Keratinocyte (primary cell): ENCODE data around the gene HINT1. TPM values are rescaled to one million over a fixed set of nuclear protein-coding genes. Genes with fewer than 3 reads are reported as not detected.

Source experiments
- DNase-seq: peaks from one replicate; pipeline ENCODE4 v3.0.0-alpha.2; 2011; ENCODE audit warnings: low read depth, missing footprints, low spot score
- FAIRE-seq: peaks from 2 replicates; lab custom pipeline; 2011; peaks lifted over from hg19 to GRCh38; lab: Jason Lieb, UNC
- H2AFZ ChIP-seq: 2 replicates; pipeline ENCODE4 v1.6.0; 2012; ENCODE audit warnings: low read length, control low read depth, inconsistent platforms; ENCODE audit not compliant: control insufficient read depth
- H3K27ac ChIP-seq: 2 replicates; pipeline ENCODE4 v1.5.1; 2011; ENCODE audit warnings: low read length; ENCODE audit not compliant: control insufficient read depth, insufficient read depth
- H3K27me3 ChIP-seq: 3 replicates; pipeline ENCODE4 v1.6.0; 2011; ENCODE audit warnings: low read length; ENCODE audit not compliant: control insufficient read depth, insufficient read depth; ENCODE audit errors: extremely low read depth
- H3K36me3 ChIP-seq, 2 experiments: 2 replicates in 1 of 2; 3 replicates in 1 of 2; pipeline ENCODE4 v1.5.1; 2011; ENCODE audit warnings: low read length in 2 of 2, mild to moderate bottlenecking in 1 of 2; ENCODE audit not compliant: control insufficient read depth in 2 of 2, insufficient read depth in 2 of 2; ENCODE audit errors: extremely low read depth in 1 of 2
- H3K4me1 ChIP-seq: 3 replicates; pipeline ENCODE4 v1.5.1; 2011; ENCODE audit warnings: low read length; ENCODE audit not compliant: control insufficient read depth, insufficient read depth; ENCODE audit errors: extremely low read depth
- H3K4me2 ChIP-seq: 3 replicates; pipeline ENCODE4 v1.6.0; 2011; ENCODE audit warnings: low read depth, low read length; ENCODE audit not compliant: control insufficient read depth, insufficient read depth; ENCODE audit errors: extremely low read depth
- H3K4me3 ChIP-seq, 3 experiments: fragments of 200-600 bp in 1 of 3; sonication (generic) in 1 of 3; 2 replicates in 2 of 3; 3 replicates in 1 of 3; pipeline ENCODE4 v1.5.1; 2011 to 2016; ENCODE audit warnings: low read length in 3 of 3, mild to moderate bottlenecking in 3 of 3, control low read depth in 2 of 3, inconsistent platforms in 1 of 3, low read depth in 1 of 3, mixed read lengths in 1 of 3, mixed run types in 1 of 3, moderate library complexity in 1 of 3; ENCODE audit not compliant: control insufficient read depth in 2 of 3, insufficient read depth in 2 of 3; ENCODE audit errors: extremely low read depth in 1 of 3
- H3K79me2 ChIP-seq: 2 replicates; pipeline ENCODE4 v1.6.0; 2012; ENCODE audit warnings: low read length; ENCODE audit not compliant: control insufficient read depth, insufficient read depth
- H3K9ac ChIP-seq: 3 replicates; pipeline ENCODE4 v1.6.0; 2011; ENCODE audit warnings: low read length; ENCODE audit not compliant: control insufficient read depth, insufficient read depth; ENCODE audit errors: extremely low read depth
- H3K9me1 ChIP-seq: 3 replicates; pipeline ENCODE4 v1.6.0; 2011; ENCODE audit warnings: low read length; ENCODE audit not compliant: control insufficient read depth, insufficient read depth; ENCODE audit errors: extremely low read depth
- H3K9me3 ChIP-seq: 2 replicates; pipeline ENCODE4 v1.5.1; 2012; ENCODE audit warnings: low read depth, low read length; ENCODE audit not compliant: control insufficient read depth
- H4K20me1 ChIP-seq: 3 replicates; pipeline ENCODE4 v1.6.0; 2011; ENCODE audit warnings: low read length; ENCODE audit not compliant: control insufficient read depth, insufficient read depth; ENCODE audit errors: extremely low read depth
- EZH2 ChIP-seq: IDR thresholded peaks from one replicate; pipeline ENCODE4 v1.6.1; 2012; ENCODE audit warnings: inconsistent platforms, mild to moderate bottlenecking, low read length, moderate library complexity
- dilution Hi-C: fragments of 300-500 bp; cut with MboI; formaldehyde crosslinking; loops from one replicate; pipeline ENCODE4 v1.7.0; 2020; ENCODE audit warnings: low sequenced_read_pairs; ENCODE audit not compliant: extremely low pct_ligation_motif_present
- polyA plus RNA-seq, 5 experiments: library from polyadenylated mRNA; depleted of rRNA in 3 of 5; stranded (reverse) in 3 of 5; stranded (forward) in 1 of 5; unstranded in 1 of 5; fragments of >200 nt; gene quantifications; 1 replicate in 1 of 5; 2 replicates in 3 of 5; 3 replicates in 1 of 5; pipeline versions ENCODE4 v1.2.1 to v1.2.3, GENCODE V29; 2011 to 2012; ENCODE audit warnings: missing spikeins in 2 of 5, low read depth in 1 of 5, low replicate concordance in 1 of 5
- TF ChIP-seq, protein P1 (sequence below), 3 experiments: IDR thresholded peaks in 1 of 3; conservative IDR thresholded peaks in 1 of 3; optimal IDR thresholded peaks in 1 of 3; 2 replicates in 2 of 3; 3 replicates in 1 of 3; pipeline versions ENCODE3 to v1.5.1; 2011; ENCODE audit warnings: low read length in 3 of 3, mild to moderate bottlenecking in 3 of 3, moderate library complexity in 2 of 3, control low read depth in 1 of 3, inconsistent platforms in 1 of 3; ENCODE audit not compliant: insufficient read depth in 2 of 3; ENCODE audit errors: extremely low read depth in 1 of 3

Gene HINT1
- polyA plus RNA-seq, 1 donor (not counting 4 experiments of a cell fraction or from before 2014, with no cell fraction given): 857 TPM

DNA sequence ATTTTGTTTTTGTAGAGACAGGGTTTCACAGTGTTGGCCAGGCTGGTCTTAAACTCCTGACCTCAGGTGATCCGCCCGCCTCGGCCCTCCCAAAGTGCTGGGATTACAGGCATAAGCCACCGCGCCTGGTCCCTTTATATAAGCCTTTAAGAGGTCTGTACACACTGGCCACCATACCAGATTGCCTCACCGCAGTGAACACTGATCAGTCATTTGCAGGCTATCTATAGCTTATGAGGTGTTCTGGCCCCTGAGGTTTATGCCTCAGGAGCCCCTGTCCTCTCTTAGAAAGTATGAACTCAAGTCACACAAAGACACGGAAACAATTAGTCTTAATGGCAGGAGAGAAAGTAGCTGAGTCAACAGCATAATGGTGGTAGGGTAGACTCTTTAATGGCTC lies 14.6 kb downstream of the HINT1 start:
- H3K4me2 ChIP-seq: no peak overlapping the region
- H2AFZ ChIP-seq: no peak overlapping the region
- no peaks in the 10 kb centered on the region for H4K20me1 ChIP-seq
- H3K27me3 ChIP-seq: no peaks in the 10 kb centered on the region
- DNase-seq: no peak
- H3K9me3 ChIP-seq: no peaks in the 10 kb centered on the region
- no peak overlapping the region for H3K4me3 ChIP-seq
- no peaks in the 10 kb centered on the region for H3K4me1 ChIP-seq
- no peaks in the 10 kb centered on the region for H3K79me2 ChIP-seq
- no peaks in the 10 kb centered on the region for H3K9me1 ChIP-seq
- no peaks in the 10 kb centered on the region for H3K36me3 ChIP-seq
- H3K27ac ChIP-seq: no peak overlapping the region
- TF ChIP-seq, protein P1, sequence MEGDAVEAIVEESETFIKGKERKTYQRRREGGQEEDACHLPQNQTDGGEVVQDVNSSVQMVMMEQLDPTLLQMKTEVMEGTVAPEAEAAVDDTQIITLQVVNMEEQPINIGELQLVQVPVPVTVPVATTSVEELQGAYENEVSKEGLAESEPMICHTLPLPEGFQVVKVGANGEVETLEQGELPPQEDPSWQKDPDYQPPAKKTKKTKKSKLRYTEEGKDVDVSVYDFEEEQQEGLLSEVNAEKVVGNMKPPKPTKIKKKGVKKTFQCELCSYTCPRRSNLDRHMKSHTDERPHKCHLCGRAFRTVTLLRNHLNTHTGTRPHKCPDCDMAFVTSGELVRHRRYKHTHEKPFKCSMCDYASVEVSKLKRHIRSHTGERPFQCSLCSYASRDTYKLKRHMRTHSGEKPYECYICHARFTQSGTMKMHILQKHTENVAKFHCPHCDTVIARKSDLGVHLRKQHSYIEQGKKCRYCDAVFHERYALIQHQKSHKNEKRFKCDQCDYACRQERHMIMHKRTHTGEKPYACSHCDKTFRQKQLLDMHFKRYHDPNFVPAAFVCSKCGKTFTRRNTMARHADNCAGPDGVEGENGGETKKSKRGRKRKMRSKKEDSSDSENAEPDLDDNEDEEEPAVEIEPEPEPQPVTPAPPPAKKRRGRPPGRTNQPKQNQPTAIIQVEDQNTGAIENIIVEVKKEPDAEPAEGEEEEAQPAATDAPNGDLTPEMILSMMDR (optimal IDR thresholded peaks at IDR 0.05 in 1 of 3, IDR thresholded peaks at IDR 0.05 in 1 of 3, conservative IDR thresholded peaks at IDR 0.05 in 1 of 3; ENCODE audit: extremely low read depth in 1 of 3, insufficient read depth in 2 of 3, low read length in 3 of 3): no peak
- TF ChIP-seq EZH2: no peak
- FAIRE-seq: no peak
- no peak overlapping the region for H3K9ac ChIP-seq
- dilution Hi-C loops: no loop called here

DNA sequence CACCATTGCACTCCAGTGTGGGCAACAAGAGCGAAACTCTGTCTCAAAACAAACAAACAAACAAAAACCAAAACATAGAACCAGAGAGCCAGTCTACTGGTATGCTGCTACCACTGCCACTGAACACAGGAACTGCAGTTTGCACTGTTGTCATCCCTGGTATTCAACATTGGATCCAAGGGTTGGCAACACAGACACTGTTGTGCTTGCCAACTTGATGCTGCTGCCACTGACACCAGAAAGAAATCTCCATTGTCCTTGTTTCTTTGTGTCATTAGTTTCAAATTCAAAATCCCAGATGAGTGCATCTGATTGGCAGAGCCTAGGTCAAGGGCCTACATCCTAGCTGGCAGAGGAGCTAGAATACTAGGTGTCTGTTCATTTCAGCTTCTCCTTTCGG lies 16.2 kb downstream of the HINT1 start:
- H3K4me1 ChIP-seq: no peaks in the 10 kb centered on the region
- TF ChIP-seq, protein P1 (optimal IDR thresholded peaks at IDR 0.05 in 1 of 3, IDR thresholded peaks at IDR 0.05 in 1 of 3, conservative IDR thresholded peaks at IDR 0.05 in 1 of 3; ENCODE audit: extremely low read depth in 1 of 3, insufficient read depth in 2 of 3, low read length in 3 of 3): no peak
- TF ChIP-seq EZH2: no peak
- no peaks in the 10 kb centered on the region for H4K20me1 ChIP-seq
- no peak for FAIRE-seq
- dilution Hi-C loops: no loop called here
- no peaks in the 10 kb centered on the region for H3K9me1 ChIP-seq
- H3K4me2 ChIP-seq: no peak overlapping the region
- H2AFZ ChIP-seq: no peak overlapping the region
- no peaks in the 10 kb centered on the region for H3K9me3 ChIP-seq
- no peak overlapping the region for H3K27ac ChIP-seq
- H3K9ac ChIP-seq: no peak overlapping the region
- H3K27me3 ChIP-seq: no peaks in the 10 kb centered on the region
- H3K36me3 ChIP-seq: no peaks in the 10 kb centered on the region
- H3K4me3 ChIP-seq: no peak overlapping the region
- DNase-seq: no peak
- H3K79me2 ChIP-seq: no peaks in the 10 kb centered on the region
